Activated CD8-positive, alpha-beta T cell treated with anti-CD3 and anti-CD28 coated beads, Interleukin-2, amount 10 ng/mL, durations not matched to agents 7 days and 5 days (primary cell): Measurements from ENCODE around the gene NPY1R. TPM values are rescaled to one million over a fixed set of nuclear protein-coding genes. Genes with fewer than 3 reads are reported as not detected.
A peak's percentile ranks its signal among the peaks of the same experiment; 100 is the strongest.

Experiments
- ATAC-seq: fragments of 150-1000 bp; cut with Tn5 transposase; one replicate; pipeline ENCODE4 v1.10.0; 2021; ENCODE audit warnings: moderate library complexity
- CTCF ChIA-PET: fragments of 350-600 bp; sonication (Branson Sonifier 250); formaldehyde crosslinking; loops from one replicate; lab custom pipeline; 2021; ENCODE audit warnings: antibody characterized with exemption; lab: Charles Lee
- POLR2A ChIA-PET: fragments of 350-600 bp; sonication (Branson Sonifier 250); formaldehyde crosslinking; loops from one replicate; lab custom pipeline; 2021; ENCODE audit warnings: antibody characterized with exemption; lab: Charles Lee
- DNase-seq: peaks from one replicate; pipeline ENCODE4 v3.0.0-alpha.2; 2020
- H3K27ac Mint-ChIP-seq: one replicate; pipeline ENCODE4 v1.8.0; 2021; ENCODE audit warnings: mild to moderate bottlenecking, mixed read lengths
- H3K27me3 Mint-ChIP-seq: one replicate; pipeline ENCODE4 v1.8.0; 2021; ENCODE audit warnings: low read depth, mixed read lengths
- H3K36me3 Mint-ChIP-seq: one replicate; pipeline ENCODE4 v1.8.0; 2021; ENCODE audit warnings: low read depth, mixed read lengths
- H3K4me1 Mint-ChIP-seq: one replicate; pipeline ENCODE4 v1.8.0; 2021; ENCODE audit warnings: low read depth, mixed read lengths
- H3K4me3 Mint-ChIP-seq: one replicate; pipeline ENCODE4 v1.8.0; 2021; ENCODE audit warnings: mild to moderate bottlenecking, mixed read lengths
- H3K9me3 Mint-ChIP-seq: one replicate; pipeline ENCODE4 v1.8.0; 2022; ENCODE audit warnings: mixed read lengths; ENCODE audit not compliant: insufficient read depth
- total RNA-seq, 2 experiments: library from RNA; stranded (reverse); gene quantifications; one replicate each; pipeline ENCODE4 v1.2.3, GENCODE V29; 2021

Gene NPY1R
- total RNA-seq, 2 experiments from 2014 or later = not detected

DNA sequence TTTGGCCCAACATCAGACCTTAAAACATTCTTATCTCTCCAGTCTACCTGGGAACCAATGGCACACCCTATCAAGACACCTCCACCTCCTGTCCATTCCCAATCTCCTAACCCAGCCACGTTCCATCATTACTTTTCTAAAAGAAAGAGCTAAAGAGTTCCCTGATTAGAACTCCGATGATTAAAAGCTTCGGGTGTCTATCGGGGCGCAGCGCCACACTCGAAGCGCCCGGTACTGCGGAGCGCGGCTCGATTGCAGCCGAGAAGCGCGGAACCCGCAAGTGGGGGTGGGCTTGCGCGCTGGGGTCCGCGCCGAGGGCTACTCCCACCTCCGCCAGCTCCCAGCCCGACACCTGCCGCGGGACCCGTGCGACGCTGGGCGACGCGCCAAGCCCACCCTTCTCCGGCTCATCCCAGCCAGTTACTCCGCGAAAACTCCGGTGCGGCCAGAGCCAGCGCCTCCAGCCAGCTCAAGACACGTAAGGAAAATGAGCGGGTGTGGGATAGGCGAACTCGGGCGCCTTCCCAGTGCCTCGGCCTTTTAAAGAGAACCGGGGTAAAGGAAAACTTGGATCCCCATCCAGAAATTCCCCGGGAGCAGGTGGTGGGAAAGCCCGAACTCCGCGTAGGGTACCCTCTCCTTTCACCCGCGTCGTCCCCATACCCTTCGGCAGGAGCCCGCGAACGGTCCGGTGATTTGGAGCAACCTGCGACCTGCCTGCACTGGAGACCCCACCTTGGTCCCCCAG, 593 bp downstream of the NPY1R start:
- ATAC-seq (no peak), DNase-seq (no peak)
- Mint-ChIP-seq H3K4me3 (peak overlapping the region; percentile 50), H3K4me1 (peaks cover 11% of the 10 kb centered on the region), H3K9me3 (no peaks in the 10 kb centered on the region), H3K27ac (no peak overlapping the region), H3K27me3 (peaks cover 40% of the 10 kb centered on the region), H3K36me3 (no peaks in the 10 kb centered on the region)
- ChIA-PET CTCF (interaction anchor here (0.7 to 2.2 kb wide), 7 partner anchors 11 to 285 kb away, joined by 3 to 8 read pairs (median 4); no protein-coding TSS in a partner anchor), POLR2A (no interaction called here)

DNA sequence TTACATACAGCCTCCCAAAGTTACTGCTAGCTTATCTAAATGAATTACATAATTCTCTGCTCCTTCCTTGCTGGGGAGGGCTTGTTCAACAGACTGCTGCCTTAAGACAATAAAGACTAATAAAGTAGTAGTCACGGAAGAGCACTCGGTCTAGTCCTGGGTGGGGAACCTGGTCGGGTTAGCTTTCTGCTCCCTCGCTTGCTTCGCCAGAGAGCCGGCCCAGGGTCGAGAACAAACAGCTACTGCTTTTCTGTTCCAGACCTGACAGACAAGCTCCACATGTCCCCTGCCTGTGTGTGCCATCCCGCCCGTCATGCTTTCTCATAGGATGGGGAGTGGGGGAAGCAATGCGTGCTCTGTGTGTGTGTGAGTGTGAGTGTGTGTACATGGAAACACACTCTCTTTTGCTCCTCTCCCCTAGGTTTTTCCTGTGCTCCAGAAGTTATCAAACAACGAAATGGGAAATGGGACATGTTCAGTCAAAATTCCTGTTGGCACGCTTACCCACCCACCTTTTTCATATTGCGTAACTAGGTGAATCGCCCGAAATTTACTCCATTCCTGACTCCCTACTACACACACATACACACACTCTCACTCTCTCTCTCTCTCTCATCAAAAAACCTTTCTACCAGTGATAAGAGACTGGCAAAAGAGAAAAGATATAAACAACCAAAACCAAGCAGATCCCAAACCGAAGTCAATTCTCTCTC, 1.3 kb downstream of the NPY1R start:
- H3K27ac Mint-ChIP-seq = no peak overlapping the region
- H3K36me3 Mint-ChIP-seq = no peaks in the 10 kb centered on the region
- H3K4me1 Mint-ChIP-seq = peaks cover 11% of the 10 kb centered on the region
- H3K27me3 Mint-ChIP-seq = peaks cover 40% of the 10 kb centered on the region
- POLR2A ChIA-PET = interaction anchor here (0.6 kb wide), 1 partner anchor 165 kb away, joined by 3 read pairs; no protein-coding TSS in a partner anchor
- H3K4me3 Mint-ChIP-seq = no peak overlapping the region
- ATAC-seq = no peak
- no peak for DNase-seq
- no peaks in the 10 kb centered on the region for H3K9me3 Mint-ChIP-seq
- CTCF ChIA-PET = interaction anchor here (0.7 to 2.2 kb wide), 4 partner anchors 12 to 224 kb away, joined by 3 to 7 read pairs (median 4); no protein-coding TSS in a partner anchor

DNA sequence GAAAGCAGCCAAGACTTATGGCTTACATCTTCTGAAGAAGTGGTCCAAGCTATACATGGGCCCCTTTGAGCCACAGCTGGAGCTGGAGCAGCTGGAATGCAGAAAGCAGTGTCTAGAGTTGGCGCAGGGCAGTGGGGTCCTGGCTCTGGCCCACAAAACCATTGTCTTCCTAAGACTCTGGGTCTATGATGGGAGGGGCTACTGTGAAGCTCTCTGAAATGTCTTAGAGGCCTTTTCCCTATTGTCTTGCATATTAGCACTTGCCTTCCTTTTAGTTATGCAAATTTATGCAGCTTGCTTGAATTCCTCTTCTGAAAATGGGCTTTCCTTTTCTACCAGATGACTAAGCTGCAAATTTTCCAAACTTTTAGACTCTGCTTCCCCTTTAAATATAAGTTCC, 15.3 kb downstream of the NPY1R start:
- Mint-ChIP-seq H3K27me3 (no peaks in the 10 kb centered on the region), H3K9me3 (peaks cover 6% of the 10 kb centered on the region), H3K4me1 (no peaks in the 10 kb centered on the region), H3K36me3 (no peaks in the 10 kb centered on the region), H3K4me3 (no peak overlapping the region), H3K27ac (no peak overlapping the region)
- CTCF ChIA-PET = no interaction called here
- ATAC-seq (no peak), DNase-seq (no peak)
- POLR2A ChIA-PET = no interaction called here

DNA sequence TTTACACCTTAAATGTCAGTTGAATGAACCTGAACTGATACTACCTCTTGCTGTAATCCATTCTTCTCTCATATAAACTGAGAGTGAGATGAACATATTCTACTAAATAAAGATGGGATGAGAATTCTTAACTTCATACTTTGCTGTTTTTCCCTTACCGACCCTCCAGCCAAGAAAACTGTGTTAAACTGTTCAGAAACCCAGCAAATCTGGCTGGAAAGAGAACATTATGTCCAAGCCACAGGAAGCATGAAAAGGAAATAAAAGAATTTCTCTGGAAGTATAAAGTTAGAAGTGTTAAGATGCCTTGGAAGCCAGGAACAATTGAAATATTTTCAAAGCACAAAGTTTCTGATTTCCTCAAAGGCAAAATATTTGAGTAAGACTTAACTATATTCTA, 22.9 kb downstream of the NPY1R start:
- DNase-seq (no peak), ATAC-seq (no peak)
- POLR2A ChIA-PET = no interaction called here
- Mint-ChIP-seq H3K9me3 (no peaks in the 10 kb centered on the region), H3K4me1 (no peaks in the 10 kb centered on the region), H3K27ac (no peak overlapping the region), H3K27me3 (no peaks in the 10 kb centered on the region), H3K36me3 (no peaks in the 10 kb centered on the region), H3K4me3 (no peak overlapping the region)
- CTCF ChIA-PET = no interaction called here

DNA sequence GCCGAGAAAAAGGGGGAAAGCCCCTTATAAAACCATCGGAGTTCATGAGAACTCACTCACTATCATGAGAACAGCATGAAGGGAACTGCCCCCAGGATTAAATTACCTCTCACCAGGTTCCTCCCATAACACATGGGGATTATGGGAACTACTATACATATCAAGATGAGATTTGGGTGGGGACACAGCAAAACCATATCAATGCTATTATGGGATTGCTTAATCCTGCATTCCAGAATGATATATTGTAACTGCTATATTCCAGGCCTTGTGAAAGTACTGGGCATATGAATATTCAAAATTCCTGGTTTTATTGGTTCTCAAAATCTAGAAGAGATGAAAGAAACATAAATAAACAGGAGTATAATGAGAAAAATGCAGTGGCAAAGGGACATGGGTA, 29.3 kb downstream of the NPY1R start:
- POLR2A ChIA-PET = no interaction called here
- ATAC-seq (no peak), DNase-seq (no peak)
- Mint-ChIP-seq H3K9me3 (no peaks in the 10 kb centered on the region), H3K4me3 (no peak overlapping the region), H3K27me3 (no peaks in the 10 kb centered on the region), H3K27ac (no peak overlapping the region), H3K4me1 (no peaks in the 10 kb centered on the region), H3K36me3 (no peaks in the 10 kb centered on the region)
- CTCF ChIA-PET = no interaction called here

DNA sequence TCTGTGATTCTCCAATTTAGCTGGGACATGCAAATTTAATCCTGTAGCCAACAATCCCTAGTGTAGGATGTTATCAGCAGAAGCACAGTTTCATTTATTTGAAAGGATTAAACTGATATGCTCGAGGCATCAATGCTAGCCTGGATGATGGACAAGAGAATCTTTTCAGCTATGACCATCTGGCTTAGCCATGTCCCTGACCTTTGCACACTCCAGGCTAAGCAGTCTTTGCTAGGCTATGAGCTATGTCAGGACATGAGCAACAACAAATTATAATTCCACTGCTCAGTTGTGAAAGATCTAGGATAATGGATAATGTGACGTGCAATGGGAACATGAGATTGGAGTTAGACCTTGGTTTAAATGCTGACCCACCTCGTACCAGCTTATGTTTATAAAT, 32.0 kb downstream of the NPY1R start:
- no peaks in the 10 kb centered on the region for H3K27me3 Mint-ChIP-seq
- DNase-seq (no peak), ATAC-seq (no peak)
- no peaks in the 10 kb centered on the region for H3K36me3 Mint-ChIP-seq
- no peaks in the 10 kb centered on the region for H3K4me1 Mint-ChIP-seq
- ChIA-PET CTCF (no interaction called here), POLR2A (no interaction called here)
- no peaks in the 10 kb centered on the region for H3K9me3 Mint-ChIP-seq
- no peak overlapping the region for H3K4me3 Mint-ChIP-seq
- H3K27ac Mint-ChIP-seq = no peak overlapping the region

DNA sequence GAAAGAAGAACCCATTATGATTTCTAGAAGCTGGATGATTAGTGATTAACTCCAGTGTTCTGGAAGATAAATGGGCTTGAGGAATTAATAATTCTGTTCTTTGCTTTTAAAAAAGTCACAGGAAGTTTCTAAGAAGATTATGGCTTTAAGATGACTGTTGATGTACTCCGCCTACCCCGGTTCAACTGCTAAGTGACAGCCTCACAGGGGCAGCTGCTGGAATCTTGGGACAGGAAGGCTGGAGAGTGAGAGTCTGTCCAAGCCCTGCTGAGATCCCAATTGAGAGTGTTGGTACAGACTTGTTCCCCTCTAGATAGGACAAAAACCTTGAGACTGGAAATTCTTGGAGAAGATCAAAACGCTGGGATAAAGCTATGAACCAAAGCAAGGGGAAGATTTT, 37.3 kb downstream of the NPY1R start:
- DNase-seq (no peak), ATAC-seq (no peak)
- H3K27ac Mint-ChIP-seq = no peak overlapping the region
- H3K9me3 Mint-ChIP-seq = no peaks in the 10 kb centered on the region
- H3K27me3 Mint-ChIP-seq = no peaks in the 10 kb centered on the region
- no peaks in the 10 kb centered on the region for H3K4me1 Mint-ChIP-seq
- no peak overlapping the region for H3K4me3 Mint-ChIP-seq
- ChIA-PET POLR2A (no interaction called here), CTCF (no interaction called here)
- no peaks in the 10 kb centered on the region for H3K36me3 Mint-ChIP-seq

DNA sequence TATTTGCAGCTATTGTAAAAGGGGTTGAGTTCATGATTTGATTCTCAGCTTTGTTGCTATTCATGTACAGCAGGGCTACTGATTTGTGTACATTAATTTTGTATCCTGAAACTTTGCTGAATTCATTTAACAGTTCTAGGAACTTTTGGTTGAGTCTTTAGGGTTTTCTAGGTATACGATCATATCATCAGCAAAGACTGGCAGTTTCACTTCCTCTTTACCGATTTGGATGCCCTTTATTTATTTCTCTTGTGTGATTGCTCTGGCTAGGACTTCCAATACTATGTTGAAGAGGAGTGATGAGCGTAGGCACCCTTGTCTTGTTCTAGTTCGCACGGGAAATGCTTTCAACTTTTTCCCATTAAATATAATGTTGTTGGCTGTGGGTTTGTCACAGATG, 48.1 kb downstream of the NPY1R start:
- ChIA-PET CTCF (no interaction called here), POLR2A (no interaction called here)
- no peaks in the 10 kb centered on the region for H3K36me3 Mint-ChIP-seq
- no peaks in the 10 kb centered on the region for H3K27me3 Mint-ChIP-seq
- no peaks in the 10 kb centered on the region for H3K9me3 Mint-ChIP-seq
- H3K27ac Mint-ChIP-seq = no peak overlapping the region
- DNase-seq = no peak
- peaks cover 3% of the 10 kb centered on the region for H3K4me1 Mint-ChIP-seq
- no peak overlapping the region for H3K4me3 Mint-ChIP-seq
- no peak for ATAC-seq

DNA sequence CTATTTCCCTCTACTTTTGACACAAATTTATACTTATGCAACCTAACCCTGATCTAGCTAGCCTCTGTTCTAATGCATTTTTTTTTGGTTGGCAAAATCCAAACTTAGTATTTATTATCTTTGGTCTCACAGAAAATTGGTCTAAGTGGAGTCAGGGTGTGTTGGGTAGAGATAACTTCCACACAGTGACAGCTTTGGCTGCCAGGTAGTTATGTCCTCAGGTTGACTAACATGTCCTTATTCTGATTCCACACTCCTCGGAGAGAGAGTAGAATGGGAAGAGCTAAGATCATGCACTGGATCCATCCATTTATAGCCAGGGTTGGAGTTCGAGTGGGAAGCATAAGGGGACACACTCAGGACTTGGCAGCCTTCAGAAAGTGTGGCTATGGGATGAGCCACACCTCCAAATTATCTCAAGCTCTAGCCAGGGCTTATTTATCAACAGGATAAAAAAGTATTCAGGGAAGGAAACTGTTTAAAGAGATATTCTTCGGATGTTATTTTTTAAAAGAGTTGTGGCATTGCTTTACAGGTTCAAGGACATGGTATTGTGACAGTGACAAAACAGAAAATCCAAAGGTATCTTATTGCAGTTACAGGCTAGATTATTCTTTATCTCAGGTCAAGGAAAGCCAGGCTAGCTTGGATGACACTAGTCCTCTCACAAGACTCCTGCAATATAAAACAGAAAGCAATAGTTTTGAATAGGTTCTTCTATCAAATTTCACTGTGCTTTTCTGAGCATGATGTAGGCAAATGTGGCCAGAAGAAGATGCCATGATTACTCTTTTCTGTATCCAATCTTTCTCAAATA, 51.5 kb downstream of the NPY1R start:
- DNase-seq = no peak
- Mint-ChIP-seq H3K36me3 (no peaks in the 10 kb centered on the region), H3K27ac (no peak overlapping the region), H3K9me3 (no peaks in the 10 kb centered on the region), H3K4me3 (no peak overlapping the region), H3K27me3 (no peaks in the 10 kb centered on the region), H3K4me1 (peaks cover 3% of the 10 kb centered on the region)
- ChIA-PET CTCF (no interaction called here), POLR2A (no interaction called here)
- ATAC-seq = no peak

DNA sequence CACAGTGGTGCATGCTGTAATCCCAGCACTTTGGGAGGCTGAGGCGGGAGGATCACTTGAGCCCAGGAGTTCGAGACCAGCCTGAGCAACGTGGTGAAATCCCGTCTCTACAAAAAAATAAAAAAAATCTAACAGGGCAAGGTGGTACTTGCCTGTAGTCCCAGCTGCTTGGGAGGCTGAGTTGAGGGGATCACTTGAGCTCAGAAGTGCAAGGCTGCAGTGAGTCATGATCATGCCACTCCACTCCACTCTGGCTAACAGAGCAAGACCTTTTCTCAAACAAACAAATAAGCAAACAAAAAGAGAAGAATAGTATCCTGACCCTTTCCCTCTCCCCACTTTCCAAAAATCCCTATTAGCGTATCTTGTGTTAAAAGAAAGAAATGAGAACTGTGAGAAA, 52.7 kb downstream of the NPY1R start:
- ATAC-seq = no peak
- no peak for DNase-seq
- POLR2A ChIA-PET = no interaction called here
- no peaks in the 10 kb centered on the region for H3K36me3 Mint-ChIP-seq
- CTCF ChIA-PET = no interaction called here
- H3K27ac Mint-ChIP-seq = no peak overlapping the region
- H3K27me3 Mint-ChIP-seq = no peaks in the 10 kb centered on the region
- H3K4me1 Mint-ChIP-seq = peaks cover 3% of the 10 kb centered on the region
- no peak overlapping the region for H3K4me3 Mint-ChIP-seq
- no peaks in the 10 kb centered on the region for H3K9me3 Mint-ChIP-seq

DNA sequence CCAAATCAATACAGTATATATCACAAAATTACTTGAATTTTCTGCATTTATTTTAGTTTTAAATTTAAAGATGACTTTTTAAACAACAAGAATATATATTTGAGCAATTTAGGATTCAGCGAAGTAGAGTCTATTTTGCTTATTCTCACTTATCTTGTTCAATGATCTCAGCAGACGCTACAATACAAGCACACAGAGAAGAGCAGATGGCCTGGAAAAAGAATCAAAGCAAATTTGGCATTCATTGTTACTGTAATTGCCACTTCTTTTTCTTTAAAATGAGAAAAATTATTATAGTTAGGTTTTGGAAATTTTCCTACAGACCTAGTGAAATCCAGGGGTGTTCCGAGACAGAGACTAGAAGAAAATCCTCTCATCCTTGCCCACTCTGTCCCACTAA, 57.5 kb downstream of the NPY1R start:
- no peaks in the 10 kb centered on the region for H3K36me3 Mint-ChIP-seq
- H3K27ac Mint-ChIP-seq = no peak overlapping the region
- H3K4me3 Mint-ChIP-seq = no peak overlapping the region
- DNase-seq = no peak
- H3K27me3 Mint-ChIP-seq = no peaks in the 10 kb centered on the region
- H3K4me1 Mint-ChIP-seq = no peaks in the 10 kb centered on the region
- POLR2A ChIA-PET = no interaction called here
- H3K9me3 Mint-ChIP-seq = no peaks in the 10 kb centered on the region
- CTCF ChIA-PET = no interaction called here
- no peak for ATAC-seq
